Fibroblast of skin of right biceps (primary cell): ENCODE results near the gene CDK11B.
"Not testable (repeated sequence)": the region's sequence is repeated elsewhere in the genome, so short reads cannot be mapped to it uniquely, and the experiment has no call there.

Experiments
- DNase-seq: peaks from one replicate; pipeline ENCODE4 v3.0.0-alpha.2; 2013

CDK11B gene

GRCh38 chr1:1647567-1648241 is 11.1 kb downstream of the CDK11B start:
- DNase-seq: not testable (repeated sequence)

- not testable (repeated sequence) for DNase-seq
These were observed 12.5 kb downstream of the CDK11B start for GRCh38 chr1:1646326-1646725.

DNA sequence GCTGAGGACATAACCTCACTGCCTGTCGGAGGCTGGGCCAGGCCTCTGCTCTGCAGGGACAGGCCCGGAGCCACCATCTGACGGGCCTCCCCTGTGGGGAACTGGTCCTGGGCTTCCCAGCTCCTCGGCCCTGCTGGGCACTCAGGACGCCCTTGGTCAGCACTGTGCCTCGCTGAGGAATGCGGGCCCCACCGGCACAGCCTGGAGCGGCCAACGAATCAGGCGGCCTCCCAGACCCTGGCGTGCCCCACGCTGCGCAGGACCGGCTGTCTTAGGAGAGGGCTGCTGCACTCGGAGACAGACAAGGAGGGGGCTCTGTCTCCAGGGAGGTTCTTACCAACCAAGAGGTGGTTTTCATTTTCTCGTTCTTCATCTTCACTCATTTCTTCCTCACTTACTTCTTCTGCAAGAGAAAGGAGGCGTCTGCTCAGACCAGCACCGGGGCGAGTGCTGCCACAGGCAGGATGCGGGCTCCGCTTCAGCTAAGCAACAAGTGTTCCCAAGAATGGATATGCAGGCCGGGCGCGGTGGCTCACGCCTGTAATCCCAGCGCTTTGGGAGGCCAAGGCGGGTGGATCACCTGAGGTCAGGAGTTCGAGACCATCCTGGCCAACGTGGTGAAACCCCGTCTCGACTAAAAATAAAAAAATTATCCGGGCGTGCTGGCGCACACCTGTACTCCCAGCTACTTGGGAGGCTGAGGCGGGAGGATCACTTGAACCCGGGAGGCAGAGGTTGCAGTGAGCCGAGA is 17.9 kb downstream of the CDK11B start:
- not testable (repeated sequence) for DNase-seq

GRCh38 chr1:1640081-1640480 is 18.7 kb downstream of the CDK11B start:
- not testable (repeated sequence) for DNase-seq

- DNase-seq: not testable (repeated sequence)
These were observed 19.4 kb downstream of the CDK11B start for GRCh38 chr1:1639368-1639767.

GRCh38 chr1:1638528-1638927 is 20.3 kb downstream of the CDK11B start:
- not testable (repeated sequence) for DNase-seq

GRCh38 chr1:1637479-1637875 is 21.3 kb downstream of the CDK11B start:
- DNase-seq: not testable (repeated sequence)

- not testable (repeated sequence) for DNase-seq
These were observed 22.0 kb downstream of the CDK11B start for GRCh38 chr1:1636621-1637478.

- not testable (repeated sequence) for DNase-seq
These were observed 24.2 kb downstream of the CDK11B start for GRCh38 chr1:1634613-1635012.

DNA sequence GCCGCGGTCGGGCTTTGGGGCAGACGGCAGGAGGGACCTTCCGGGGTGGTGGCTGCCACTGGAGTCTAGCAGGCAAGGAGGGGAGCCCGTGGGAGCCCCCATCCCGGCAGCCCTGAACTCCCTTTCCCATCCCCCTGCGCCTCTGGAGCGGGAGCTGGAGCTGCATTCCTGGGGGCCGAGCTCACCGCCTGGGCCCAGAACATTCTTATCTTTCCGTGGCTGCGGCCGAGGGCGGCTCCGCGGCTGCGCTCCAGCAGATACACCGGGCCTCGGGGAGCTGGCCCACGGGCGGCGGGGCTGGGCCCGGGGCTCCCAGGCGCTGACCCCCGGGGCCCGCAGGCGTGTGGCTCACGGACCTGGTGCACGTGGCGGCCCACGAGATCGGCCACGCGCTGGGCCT is 25.4 kb downstream of the CDK11B start:
- not testable (repeated sequence) for DNase-seq

GRCh38 chr1:1631782-1632420 is 26.9 kb downstream of the CDK11B start, which contains the start of gene MMP23B:
TSS of gene MMP23B (plus strand) at chr1:1632173. CDS start at chr1:1632219, 46 bp downstream.
- DNase-seq: no peak

DNA sequence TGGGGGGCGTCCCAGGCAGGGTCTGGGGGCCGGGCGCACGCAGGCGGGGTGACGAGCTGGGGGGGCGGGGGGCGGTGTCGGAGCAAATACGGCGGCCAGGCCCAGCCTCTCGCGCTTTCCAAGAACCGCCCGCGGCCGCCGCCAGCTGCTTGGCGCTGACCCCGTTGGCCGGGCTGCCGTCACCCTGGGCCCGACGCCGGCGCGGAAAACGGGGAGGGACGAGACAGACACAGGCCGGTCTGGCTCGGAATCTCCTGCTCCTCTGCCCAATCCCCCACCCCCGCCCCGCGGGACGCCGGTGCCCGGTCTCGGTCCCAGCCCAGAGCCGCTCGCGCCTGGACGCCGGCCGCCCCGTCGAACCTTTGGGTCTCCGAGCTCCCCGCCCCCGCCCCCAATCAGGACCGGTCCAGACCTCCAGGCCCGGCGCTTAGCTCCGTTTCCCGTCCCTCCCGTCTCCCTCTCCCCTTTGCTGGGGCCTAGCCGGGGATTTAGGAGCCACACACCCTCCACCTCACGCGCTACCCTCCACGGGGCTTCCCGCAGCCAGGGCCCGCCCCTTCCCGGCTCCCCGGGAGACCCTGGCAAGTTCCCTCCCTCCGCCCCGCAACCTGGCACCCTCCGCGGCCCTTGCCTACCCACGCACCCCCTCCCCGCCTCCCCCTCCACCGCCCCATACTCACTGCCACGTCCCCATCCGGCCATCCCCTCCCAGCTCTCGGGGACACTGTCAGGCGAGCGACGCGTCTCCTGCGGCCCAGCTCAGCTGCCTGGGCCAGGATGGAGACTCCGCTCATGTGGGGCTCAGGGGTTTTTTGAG is 27.6 kb downstream of the CDK11B start:
- no peak for DNase-seq

DNA sequence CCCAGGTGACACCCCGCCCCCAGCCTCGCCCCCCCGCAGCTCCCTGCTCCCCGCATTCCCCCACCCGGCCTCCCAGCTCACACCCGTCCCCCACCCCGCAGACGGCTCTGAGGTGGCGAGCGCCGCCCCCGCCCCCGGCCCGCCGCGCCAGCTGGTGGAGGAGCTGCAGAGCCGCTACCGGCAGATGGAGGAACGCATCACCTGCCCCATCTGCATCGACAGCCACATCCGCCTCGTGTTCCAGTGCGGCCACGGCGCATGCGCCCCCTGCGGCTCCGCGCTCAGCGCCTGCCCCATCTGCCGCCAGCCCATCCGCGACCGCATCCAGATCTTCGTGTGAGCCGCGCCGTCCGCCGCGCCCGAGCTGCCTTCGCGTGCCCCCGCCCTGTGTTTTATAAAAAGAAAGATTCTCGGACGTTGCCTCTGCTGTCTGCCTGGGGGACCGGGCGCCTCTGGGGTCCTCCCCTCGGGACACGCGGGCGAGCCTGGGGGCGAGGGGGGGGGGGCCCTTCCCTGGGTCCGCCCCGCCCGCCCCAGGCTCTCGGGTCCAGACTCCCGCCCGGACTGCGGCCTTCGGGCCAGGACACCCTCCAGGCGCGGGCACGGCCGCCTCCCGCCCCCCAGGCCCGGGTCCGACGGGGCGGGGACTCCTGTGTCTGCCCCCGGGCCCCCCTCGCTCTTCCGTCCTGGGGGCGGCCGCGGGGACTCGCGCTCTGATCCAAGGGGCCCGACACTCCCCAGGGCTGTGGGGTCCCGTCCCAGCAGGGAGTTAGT is 28.4 kb downstream of the CDK11B start:
- DNase-seq: peak; percentile 73

DNA sequence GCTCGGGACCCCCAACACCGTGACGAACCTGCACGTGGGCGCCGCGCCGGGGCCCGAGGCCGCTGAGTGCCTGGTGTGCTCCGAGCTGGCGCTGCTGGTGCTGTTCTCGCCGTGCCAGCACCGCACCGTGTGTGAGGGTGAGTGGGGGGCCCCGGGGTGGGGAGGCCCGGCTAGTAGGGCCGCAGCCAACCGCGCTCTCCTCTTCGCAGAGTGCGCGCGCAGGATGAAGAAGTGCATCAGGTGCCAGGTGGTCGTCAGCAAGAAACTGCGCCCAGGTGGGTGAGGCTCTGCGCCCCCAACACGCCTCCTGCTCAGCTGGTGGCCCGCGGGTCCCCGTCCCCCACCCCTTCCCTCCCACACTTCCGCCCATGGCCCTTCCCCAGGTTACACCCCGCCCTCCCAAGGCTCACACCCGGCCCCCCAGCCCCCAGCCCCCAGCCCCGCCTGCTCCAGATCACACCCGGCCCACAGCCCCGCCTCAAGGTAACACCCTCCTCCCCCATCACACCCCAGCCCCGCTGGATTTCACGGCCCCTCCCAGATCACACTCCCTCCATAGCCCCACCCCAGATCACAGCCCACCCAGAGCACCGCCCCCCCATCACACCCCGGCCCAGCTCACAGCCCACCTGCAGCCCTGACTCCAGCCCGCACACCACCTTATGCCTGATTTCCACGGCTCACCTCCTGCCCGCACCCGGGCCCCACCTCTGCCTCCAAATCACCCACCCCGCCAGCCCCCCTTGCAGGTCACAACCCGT is 29.2 kb downstream of the CDK11B start:
- DNase-seq: no peak

DNA sequence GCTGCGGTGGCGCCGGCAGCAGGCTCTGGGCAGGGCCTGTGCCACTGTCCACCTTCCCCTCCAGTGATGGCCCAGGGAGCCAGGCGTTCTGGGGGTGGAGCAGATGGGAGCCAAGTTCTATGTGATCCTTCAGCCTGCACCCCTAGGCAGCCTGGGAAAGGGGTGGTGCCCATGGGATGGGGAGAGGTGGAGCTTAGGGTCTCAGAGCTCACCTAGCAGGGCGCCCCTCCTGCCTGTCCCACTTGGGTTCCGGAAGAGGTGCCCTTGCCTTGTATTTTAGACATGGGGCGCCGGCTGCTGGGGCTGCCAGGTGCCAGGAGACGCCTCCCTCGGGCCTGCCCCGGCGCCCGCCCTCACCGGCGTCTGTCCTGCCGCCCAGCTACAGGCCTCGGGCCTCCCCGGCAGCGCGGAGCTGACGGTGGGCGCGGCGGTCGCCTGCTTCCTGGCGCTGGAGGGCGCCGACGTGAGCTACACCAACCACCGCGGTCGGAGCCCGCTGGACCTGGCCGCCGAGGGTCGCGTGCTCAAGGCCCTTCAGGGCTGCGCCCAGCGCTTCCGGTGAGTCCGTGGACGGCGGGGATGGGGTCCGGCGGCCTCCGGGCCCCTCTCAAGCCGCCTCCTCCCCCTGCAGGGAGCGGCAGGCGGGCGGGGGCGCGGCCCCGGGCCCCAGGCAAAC is 29.9 kb downstream of the CDK11B start:
- DNase-seq: no peak

GRCh38 chr1:1627829-1628753 is 30.7 kb downstream of the CDK11B start:
- no peak for DNase-seq

DNA sequence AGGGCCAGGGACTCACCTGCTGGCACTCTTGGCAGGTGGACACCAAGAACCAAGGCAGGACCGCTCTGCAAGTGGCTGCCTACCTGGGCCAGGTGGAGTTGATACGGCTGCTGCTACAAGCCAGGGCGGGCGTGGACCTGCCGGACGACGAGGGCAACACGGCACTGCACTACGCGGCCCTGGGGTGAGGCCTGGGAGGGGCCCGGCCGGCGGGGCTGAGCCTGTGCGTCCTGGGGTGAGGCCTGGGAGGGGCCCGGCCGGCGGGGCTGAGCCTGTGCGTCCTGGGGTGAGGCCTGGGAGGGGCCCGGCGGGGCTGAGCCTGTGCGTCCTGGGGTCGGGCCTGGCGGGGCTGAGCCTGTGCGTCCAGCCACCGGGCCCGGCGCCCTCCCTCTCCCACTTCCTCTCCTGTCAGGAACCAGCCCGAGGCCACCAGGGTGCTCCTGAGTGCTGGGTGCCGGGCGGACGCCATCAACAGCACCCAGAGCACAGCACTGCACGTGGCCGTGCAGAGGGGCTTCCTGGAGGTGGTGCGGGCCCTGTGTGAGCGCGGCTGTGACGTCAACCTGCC is 31.5 kb downstream of the CDK11B start:
- no peak for DNase-seq
